HepG2 (cell line): ENCODE measurements around the gene KCNIP4. TPM values are rescaled to one million over a fixed set of nuclear protein-coding genes. Genes with fewer than 3 reads are reported as not detected.

ENCODE experiments used
- ATAC-seq: fragments of 200-7000 bp; cut with Tn5 transposase; 3 replicates; pipeline ENCODE4 v1.9.1; 2020; ENCODE audit warnings: mild to moderate bottlenecking, moderate library complexity
- BruUV-seq: library from RNA; stranded (reverse); fragments of 400-500 nt; replicated peaks from 2 replicates; lab custom pipeline; 2021; lab: Mats Ljungman, UMichigan
- CTCF ChIA-PET: fragments of 300-600 bp; formaldehyde crosslinking; extraction: SDS; loops from one replicate; lab custom pipeline; 2021; ENCODE audit warnings: low total read pairs, inconsistent platforms, low intra/inter-chr PET ratio; lab: Yijun Ruan, JAX
- POLR2A ChIA-PET: fragments of 350-600 bp; sonication (Branson Sonifier 250); formaldehyde crosslinking; loops from one replicate; lab custom pipeline; 2020; ENCODE audit warnings: antibody characterized with exemption, inconsistent platforms; lab: Yijun Ruan, JAX
- DNase-seq: peaks from one replicate; pipeline ENCODE4 v3.0.0-alpha.2; 2015; ENCODE audit warnings: low spot score
- FAIRE-seq: peaks from 3 replicates; lab custom pipeline; 2011; peaks lifted over from hg19 to GRCh38; lab: Jason Lieb, UNC
- H2AFZ ChIP-seq: one replicate; pipeline ENCODE4 v1.6.1; 2011; ENCODE audit warnings: low read length, inconsistent platforms
- H3K27ac ChIP-seq: fragments of 300-600 bp; 3 replicates; pipeline ENCODE4 v1.8.0; 2011; ENCODE audit warnings: mixed run types, mild to moderate bottlenecking, mixed read lengths, low read length, inconsistent platforms; ENCODE audit not compliant: insufficient read depth; ENCODE audit errors: extremely low read length
- H3K27me3 ChIP-seq, 2 experiments: fragments of 200-600 bp in 1 of 2; 2 replicates in 1 of 2; 3 replicates in 1 of 2; pipeline versions ENCODE4 v1.6.0 to v1.8.0; 2011; ENCODE audit warnings: low read length in 2 of 2, mild to moderate bottlenecking in 2 of 2, moderate library complexity in 2 of 2, inconsistent platforms in 1 of 2; ENCODE audit not compliant: insufficient read depth in 2 of 2, control insufficient read depth in 1 of 2
- H3K36me3 ChIP-seq, 2 experiments: fragments of 200-600 bp in 1 of 2; replicated peaks in 1 of 2; 2 replicates in 1 of 2; 3 replicates in 1 of 2; pipeline versions ENCODE4 v1.5.1 to v1.8.0; 2011; ENCODE audit warnings: low read length in 2 of 2, inconsistent platforms in 1 of 2; ENCODE audit not compliant: insufficient read depth in 2 of 2, control insufficient read depth in 1 of 2
- H3K4me1 ChIP-seq: 2 replicates; pipeline ENCODE4 v1.5.1; 2012; ENCODE audit warnings: low read length, inconsistent platforms; ENCODE audit not compliant: insufficient read depth
- H3K4me2 ChIP-seq: 2 replicates; pipeline ENCODE4 v1.6.0; 2011; ENCODE audit warnings: low read depth, low read length, inconsistent platforms
- H3K4me3 ChIP-seq, 3 experiments: fragments of 200-600 bp in 1 of 3; sonication (generic), shearing (Covaris generic) in 1 of 3; replicated peaks in 1 of 3; 2 replicates each; pipeline ENCODE4 v1.5.1; 2011 to 2016; ENCODE audit warnings: low read length in 3 of 3, inconsistent platforms in 2 of 3, low read depth in 2 of 3, mild to moderate bottlenecking in 2 of 3, control low read depth in 1 of 3, mixed read lengths in 1 of 3; ENCODE audit not compliant: insufficient read depth in 1 of 3
- H3K79me2 ChIP-seq: one replicate; pipeline ENCODE4 v1.6.1; 2011; ENCODE audit warnings: low read length, inconsistent platforms; ENCODE audit not compliant: insufficient read depth
- H3K9ac ChIP-seq: 2 replicates; pipeline ENCODE4 v1.6.0; 2011; ENCODE audit warnings: mild to moderate bottlenecking, low read depth, low read length, inconsistent platforms; ENCODE audit not compliant: insufficient read depth
- H3K9me3 ChIP-seq: 2 replicates; pipeline ENCODE4 v1.5.1; 2012; ENCODE audit warnings: mild to moderate bottlenecking, low read length
- H4K20me1 ChIP-seq: 2 replicates; pipeline ENCODE4 v1.6.0; 2011; ENCODE audit warnings: inconsistent platforms, mild to moderate bottlenecking, low read length, moderate library complexity; ENCODE audit not compliant: insufficient read depth
- FOXA3 ChIP-seq: IDR thresholded peaks from 2 replicates; pipeline ENCODE4 v1.6.1; 2016; ENCODE audit warnings: missing genetic modification reagents, missing compliant biosample characterization
- NR2C2 ChIP-seq: sonication (generic); formaldehyde crosslinking; IDR thresholded peaks from 2 replicates; pipeline ENCODE4 v1.4.0; 2020; ENCODE audit warnings: missing genetic modification reagents, mild to moderate bottlenecking, moderate library complexity, borderline replicate concordance
- PCBP1 ChIP-seq: fragments of 200-400 bp; formaldehyde crosslinking; IDR thresholded peaks from 2 replicates; pipeline ENCODE4 v1.6.1; 2017; ENCODE audit warnings: mild to moderate bottlenecking, low read depth, low read length, borderline replicate concordance
- PRPF4 ChIP-seq: fragments of 200-400 bp; formaldehyde crosslinking; IDR thresholded peaks from 2 replicates; pipeline ENCODE4 v1.6.1; 2016; ENCODE audit warnings: low read length, low read depth; ENCODE audit not compliant: poor library complexity, severe bottlenecking
- REL ChIP-seq: sonication (generic); formaldehyde crosslinking; conservative IDR thresholded peaks from 2 replicates; pipeline ENCODE4 v1.8.0; 2022; ENCODE audit warnings: mild to moderate bottlenecking, missing genetic modification reagents, moderate library complexity
- SALL1 ChIP-seq: sonication (generic); formaldehyde crosslinking; IDR thresholded peaks from 2 replicates; pipeline ENCODE4 v1.8.0; 2022; ENCODE audit warnings: mild to moderate bottlenecking, missing genetic modification reagents
- ZNF296 ChIP-seq: sonication (generic); formaldehyde crosslinking; conservative IDR thresholded peaks from 2 replicates; pipeline ENCODE4 v1.5.0; 2020; ENCODE audit warnings: mild to moderate bottlenecking, missing genetic modification reagents
- ZNF552 ChIP-seq: sonication (generic); formaldehyde crosslinking; IDR thresholded peaks from 2 replicates; pipeline ENCODE4 v1.9.0; 2022; ENCODE audit warnings: missing genetic modification reagents, mild to moderate bottlenecking, borderline replicate concordance
- WGBS: methylation state at CpG from one replicate; pipeline ENCODE4 v1.1.6; 2017; ENCODE audit warnings: low lambda C conversion rate; 5-methylcytosine and 5-hydroxymethylcytosine counted together
- in situ Hi-C: cut with HindIII; loops from 2 replicates; pipeline ENCODE4 v1.10.0; 2017; ENCODE audit warnings: low pct_unique_long_range_greater_than_20kb; ENCODE audit not compliant: extremely low pct_ligation_motif_present
- intact Hi-C: fragments of 100-400 bp; cut with micrococcal nuclease; formaldehyde crosslinking; loops from one replicate; pipeline ENCODE4 v1.10.0; 2022; ENCODE audit not compliant: unreplicated experiment
- polyA plus RNA-seq, 8 experiments: library from polyadenylated mRNA; depleted of rRNA in 3 of 8; stranded (reverse) in 7 of 8; unstranded in 1 of 8; fragments of >200 nt; fragmentation: Illumina TruSeq in 4 of 8; extraction: Trizol in 4 of 8; gene quantifications; 2 replicates each; pipeline versions ENCODE4 v1.2.1 to v1.2.3, GENCODE V29; 2011 to 2016; ENCODE audit warnings: low read depth in 4 of 8, missing spikeins in 1 of 8, mixed read lengths in 1 of 8; ENCODE audit not compliant: insufficient read depth in 1 of 8
- total RNA-seq, 5 experiments: library from RNA; depleted of rRNA; stranded (reverse); fragments of >200 nt; fragmentation: Illumina TruSeq; extraction: Trizol; gene quantifications; 2 replicates each; pipeline ENCODE4 v1.2.3, GENCODE V29; 2016; ENCODE audit warnings: low read depth in 1 of 5
- TF ChIP-seq, protein P1 (sequence below): sonication (generic); formaldehyde crosslinking; IDR thresholded peaks from 2 replicates; pipeline ENCODE4 v1.4.0; 2020; ENCODE audit warnings: missing genetic modification reagents
- TF ChIP-seq, protein P2 (sequence below): sonication (generic); formaldehyde crosslinking; IDR thresholded peaks from 2 replicates; pipeline ENCODE4 v1.8.1; 2022; ENCODE audit warnings: low read depth, mild to moderate bottlenecking, missing genetic modification reagents
- TF ChIP-seq, protein P3 (sequence below), 2 experiments: sonication (generic) in 1 of 2; formaldehyde crosslinking in 1 of 2; IDR thresholded peaks; 2 replicates each; pipeline versions ENCODE4 v1.5.1 to v1.6.1; 2011 to 2020; ENCODE audit warnings: borderline replicate concordance in 1 of 2, low read depth in 1 of 2, low read length in 1 of 2, mild to moderate bottlenecking in 1 of 2, missing genetic modification reagents in 1 of 2, moderate library complexity in 1 of 2
- TF ChIP-seq, protein P4 (sequence below): sonication (generic); formaldehyde crosslinking; IDR thresholded peaks from 2 replicates; pipeline ENCODE4 v1.5.1; 2020; ENCODE audit warnings: missing genetic modification reagents, mild to moderate bottlenecking, borderline replicate concordance

Gene KCNIP4
- total and polyA plus RNA-seq, 2 of the 13 experiments (the other 11 are each of a cell fraction or from before 2014, with no cell fraction given), result 0.09 TPM; not detected in 1

DNA sequence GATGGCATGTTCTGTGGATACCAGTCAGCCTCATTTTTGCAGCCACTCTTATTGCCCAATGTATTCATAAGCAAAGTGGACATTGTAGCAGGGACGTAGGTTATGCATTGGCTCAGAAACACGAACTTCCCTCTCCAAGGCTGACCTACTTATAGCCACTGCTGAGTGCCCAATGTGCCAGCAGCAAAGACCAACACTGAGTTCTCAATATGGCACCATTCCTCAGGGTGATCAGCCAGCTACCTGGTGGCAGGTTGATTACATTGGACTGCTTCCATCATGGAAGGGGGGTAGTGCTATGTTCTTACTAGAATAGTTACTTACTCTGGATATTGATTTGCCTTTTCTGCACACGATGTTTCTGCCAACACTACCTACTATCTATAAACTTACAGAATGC lies 306.9 kb downstream of the KCNIP4 start:
- Histone ChIP-seq H3K4me1 (no peaks in the 10 kb centered on the region), H2AFZ (no peak overlapping the region), H3K27ac (no peak overlapping the region), H3K4me3 (no peak overlapping the region), H4K20me1 (no peaks in the 10 kb centered on the region), H3K9ac (no peak overlapping the region), H3K9me3 (peaks cover 6% of the 10 kb centered on the region), H3K27me3 (no peaks in the 10 kb centered on the region), H3K79me2 (no peaks in the 10 kb centered on the region), H3K36me3 (no peaks in the 10 kb centered on the region), H3K4me2 (no peak overlapping the region)
- FAIRE-seq, result no peak
- in situ Hi-C loops (no loop called here), intact Hi-C loops (no loop called here)
- DNase-seq, result no peak
- ChIA-PET POLR2A (no interaction called here), CTCF (no interaction called here)
- ATAC-seq, result no peak
- BruUV-seq, result no TSS peak
- 2% methylated on average over 2 of the region's 3 CpGs for WGBS
- TF ChIP-seq ZNF552 (CRISPR knock-in tag) (no peak), FOXA3 (no peak), ZNF296 (no peak), NR2C2 (CRISPR knock-in tag) (no peak), REL (CRISPR knock-in tag) (no peak), PRPF4 (no peak), SALL1 (CRISPR knock-in tag) (no peak), PCBP1 (no peak)
- TF ChIP-seq, protein P1, sequence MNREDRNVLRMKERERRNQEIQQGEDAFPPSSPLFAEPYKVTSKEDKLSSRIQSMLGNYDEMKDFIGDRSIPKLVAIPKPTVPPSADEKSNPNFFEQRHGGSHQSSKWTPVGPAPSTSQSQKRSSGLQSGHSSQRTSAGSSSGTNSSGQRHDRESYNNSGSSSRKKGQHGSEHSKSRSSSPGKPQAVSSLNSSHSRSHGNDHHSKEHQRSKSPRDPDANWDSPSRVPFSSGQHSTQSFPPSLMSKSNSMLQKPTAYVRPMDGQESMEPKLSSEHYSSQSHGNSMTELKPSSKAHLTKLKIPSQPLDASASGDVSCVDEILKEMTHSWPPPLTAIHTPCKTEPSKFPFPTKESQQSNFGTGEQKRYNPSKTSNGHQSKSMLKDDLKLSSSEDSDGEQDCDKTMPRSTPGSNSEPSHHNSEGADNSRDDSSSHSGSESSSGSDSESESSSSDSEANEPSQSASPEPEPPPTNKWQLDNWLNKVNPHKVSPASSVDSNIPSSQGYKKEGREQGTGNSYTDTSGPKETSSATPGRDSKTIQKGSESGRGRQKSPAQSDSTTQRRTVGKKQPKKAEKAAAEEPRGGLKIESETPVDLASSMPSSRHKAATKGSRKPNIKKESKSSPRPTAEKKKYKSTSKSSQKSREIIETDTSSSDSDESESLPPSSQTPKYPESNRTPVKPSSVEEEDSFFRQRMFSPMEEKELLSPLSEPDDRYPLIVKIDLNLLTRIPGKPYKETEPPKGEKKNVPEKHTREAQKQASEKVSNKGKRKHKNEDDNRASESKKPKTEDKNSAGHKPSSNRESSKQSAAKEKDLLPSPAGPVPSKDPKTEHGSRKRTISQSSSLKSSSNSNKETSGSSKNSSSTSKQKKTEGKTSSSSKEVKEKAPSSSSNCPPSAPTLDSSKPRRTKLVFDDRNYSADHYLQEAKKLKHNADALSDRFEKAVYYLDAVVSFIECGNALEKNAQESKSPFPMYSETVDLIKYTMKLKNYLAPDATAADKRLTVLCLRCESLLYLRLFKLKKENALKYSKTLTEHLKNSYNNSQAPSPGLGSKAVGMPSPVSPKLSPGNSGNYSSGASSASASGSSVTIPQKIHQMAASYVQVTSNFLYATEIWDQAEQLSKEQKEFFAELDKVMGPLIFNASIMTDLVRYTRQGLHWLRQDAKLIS, result no peak
- TF ChIP-seq, protein P2, sequence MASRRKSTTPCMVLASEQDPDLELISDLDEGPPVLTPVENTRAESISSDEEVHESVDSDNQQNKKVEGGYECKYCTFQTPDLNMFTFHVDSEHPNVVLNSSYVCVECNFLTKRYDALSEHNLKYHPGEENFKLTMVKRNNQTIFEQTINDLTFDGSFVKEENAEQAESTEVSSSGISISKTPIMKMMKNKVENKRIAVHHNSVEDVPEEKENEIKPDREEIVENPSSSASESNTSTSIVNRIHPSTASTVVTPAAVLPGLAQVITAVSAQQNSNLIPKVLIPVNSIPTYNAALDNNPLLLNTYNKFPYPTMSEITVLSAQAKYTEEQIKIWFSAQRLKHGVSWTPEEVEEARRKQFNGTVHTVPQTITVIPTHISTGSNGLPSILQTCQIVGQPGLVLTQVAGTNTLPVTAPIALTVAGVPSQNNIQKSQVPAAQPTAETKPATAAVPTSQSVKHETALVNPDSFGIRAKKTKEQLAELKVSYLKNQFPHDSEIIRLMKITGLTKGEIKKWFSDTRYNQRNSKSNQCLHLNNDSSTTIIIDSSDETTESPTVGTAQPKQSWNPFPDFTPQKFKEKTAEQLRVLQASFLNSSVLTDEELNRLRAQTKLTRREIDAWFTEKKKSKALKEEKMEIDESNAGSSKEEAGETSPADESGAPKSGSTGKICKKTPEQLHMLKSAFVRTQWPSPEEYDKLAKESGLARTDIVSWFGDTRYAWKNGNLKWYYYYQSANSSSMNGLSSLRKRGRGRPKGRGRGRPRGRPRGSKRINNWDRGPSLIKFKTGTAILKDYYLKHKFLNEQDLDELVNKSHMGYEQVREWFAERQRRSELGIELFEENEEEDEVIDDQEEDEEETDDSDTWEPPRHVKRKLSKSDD (CRISPR knock-in tag), result no peak
- TF ChIP-seq, protein P3, sequence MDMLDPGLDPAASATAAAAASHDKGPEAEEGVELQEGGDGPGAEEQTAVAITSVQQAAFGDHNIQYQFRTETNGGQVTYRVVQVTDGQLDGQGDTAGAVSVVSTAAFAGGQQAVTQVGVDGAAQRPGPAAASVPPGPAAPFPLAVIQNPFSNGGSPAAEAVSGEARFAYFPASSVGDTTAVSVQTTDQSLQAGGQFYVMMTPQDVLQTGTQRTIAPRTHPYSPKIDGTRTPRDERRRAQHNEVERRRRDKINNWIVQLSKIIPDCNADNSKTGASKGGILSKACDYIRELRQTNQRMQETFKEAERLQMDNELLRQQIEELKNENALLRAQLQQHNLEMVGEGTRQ (IDR thresholded peaks at IDR 0.05; ENCODE audit: low read depth, low read length), result no peak
- TF ChIP-seq, protein P3 (CRISPR knock-in tag; IDR thresholded peaks at IDR 0.05; ENCODE audit: borderline replicate concordance), result no peak
- TF ChIP-seq, protein P4, sequence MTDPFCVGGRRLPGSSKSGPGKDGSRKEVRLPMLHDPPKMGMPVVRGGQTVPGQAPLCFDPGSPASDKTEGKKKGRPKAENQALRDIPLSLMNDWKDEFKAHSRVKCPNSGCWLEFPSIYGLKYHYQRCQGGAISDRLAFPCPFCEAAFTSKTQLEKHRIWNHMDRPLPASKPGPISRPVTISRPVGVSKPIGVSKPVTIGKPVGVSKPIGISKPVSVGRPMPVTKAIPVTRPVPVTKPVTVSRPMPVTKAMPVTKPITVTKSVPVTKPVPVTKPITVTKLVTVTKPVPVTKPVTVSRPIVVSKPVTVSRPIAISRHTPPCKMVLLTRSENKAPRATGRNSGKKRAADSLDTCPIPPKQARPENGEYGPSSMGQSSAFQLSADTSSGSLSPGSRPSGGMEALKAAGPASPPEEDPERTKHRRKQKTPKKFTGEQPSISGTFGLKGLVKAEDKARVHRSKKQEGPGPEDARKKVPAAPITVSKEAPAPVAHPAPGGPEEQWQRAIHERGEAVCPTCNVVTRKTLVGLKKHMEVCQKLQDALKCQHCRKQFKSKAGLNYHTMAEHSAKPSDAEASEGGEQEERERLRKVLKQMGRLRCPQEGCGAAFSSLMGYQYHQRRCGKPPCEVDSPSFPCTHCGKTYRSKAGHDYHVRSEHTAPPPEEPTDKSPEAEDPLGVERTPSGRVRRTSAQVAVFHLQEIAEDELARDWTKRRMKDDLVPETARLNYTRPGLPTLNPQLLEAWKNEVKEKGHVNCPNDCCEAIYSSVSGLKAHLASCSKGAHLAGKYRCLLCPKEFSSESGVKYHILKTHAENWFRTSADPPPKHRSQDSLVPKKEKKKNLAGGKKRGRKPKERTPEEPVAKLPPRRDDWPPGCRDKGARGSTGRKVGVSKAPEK (CRISPR knock-in tag), result no peak
